ENCODE measurements around the gene IL4I1.

The IL4I1 gene

DNA sequence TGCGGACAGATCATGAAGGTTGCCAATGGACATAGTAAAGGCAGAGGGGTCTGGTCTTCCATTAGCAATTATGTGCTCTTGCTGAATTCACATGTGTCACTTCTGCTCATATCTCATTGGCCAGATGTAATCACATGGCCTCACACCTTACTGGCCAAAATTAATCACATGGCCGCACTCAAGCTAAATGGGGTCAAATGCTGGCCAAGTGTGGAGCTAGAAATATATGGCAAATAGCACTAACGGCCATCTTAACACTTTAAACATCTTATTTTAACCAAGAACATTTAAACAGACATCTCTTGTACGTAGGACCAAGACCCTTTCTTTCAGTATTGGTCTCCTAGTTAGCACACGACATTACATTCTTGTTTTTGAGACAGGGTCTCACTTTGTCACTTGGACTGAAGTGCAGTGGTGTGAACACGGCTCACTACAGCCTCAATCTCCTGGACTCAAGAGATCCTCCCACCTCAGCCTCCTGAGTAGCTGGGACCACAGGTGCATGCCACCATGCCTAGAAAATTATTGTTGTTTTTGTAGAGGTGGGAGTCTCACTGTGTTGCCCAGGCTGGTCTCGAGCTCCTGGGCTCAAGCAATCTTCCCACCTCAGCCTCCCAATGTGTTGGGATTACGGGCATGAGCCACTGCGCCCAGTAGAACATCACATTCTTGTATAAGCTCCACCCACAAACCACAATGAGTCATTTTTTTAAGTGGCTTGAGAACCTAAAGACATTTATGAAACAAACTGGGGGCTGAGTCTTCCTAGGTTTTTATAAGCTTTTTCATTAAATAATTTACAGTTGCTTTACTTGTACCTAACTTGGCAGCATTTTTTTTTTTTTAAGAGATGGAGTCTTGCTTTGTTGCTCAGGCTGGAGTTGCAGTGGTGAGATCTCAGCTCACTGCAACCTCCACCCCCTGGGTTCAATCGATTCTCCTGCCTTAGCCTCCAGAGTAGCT, 48.7 kb downstream of the IL4I1 start:
- CTCF ChIA-PET = no interaction called here
- no peak for DNase-seq (ENCODE audit: extremely low spot score)
- TF ChIP-seq, protein P1, sequence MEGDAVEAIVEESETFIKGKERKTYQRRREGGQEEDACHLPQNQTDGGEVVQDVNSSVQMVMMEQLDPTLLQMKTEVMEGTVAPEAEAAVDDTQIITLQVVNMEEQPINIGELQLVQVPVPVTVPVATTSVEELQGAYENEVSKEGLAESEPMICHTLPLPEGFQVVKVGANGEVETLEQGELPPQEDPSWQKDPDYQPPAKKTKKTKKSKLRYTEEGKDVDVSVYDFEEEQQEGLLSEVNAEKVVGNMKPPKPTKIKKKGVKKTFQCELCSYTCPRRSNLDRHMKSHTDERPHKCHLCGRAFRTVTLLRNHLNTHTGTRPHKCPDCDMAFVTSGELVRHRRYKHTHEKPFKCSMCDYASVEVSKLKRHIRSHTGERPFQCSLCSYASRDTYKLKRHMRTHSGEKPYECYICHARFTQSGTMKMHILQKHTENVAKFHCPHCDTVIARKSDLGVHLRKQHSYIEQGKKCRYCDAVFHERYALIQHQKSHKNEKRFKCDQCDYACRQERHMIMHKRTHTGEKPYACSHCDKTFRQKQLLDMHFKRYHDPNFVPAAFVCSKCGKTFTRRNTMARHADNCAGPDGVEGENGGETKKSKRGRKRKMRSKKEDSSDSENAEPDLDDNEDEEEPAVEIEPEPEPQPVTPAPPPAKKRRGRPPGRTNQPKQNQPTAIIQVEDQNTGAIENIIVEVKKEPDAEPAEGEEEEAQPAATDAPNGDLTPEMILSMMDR (IDR thresholded peaks at IDR 0.05; ENCODE audit: control extremely low read depth, extremely low read depth, low read depth, missing control alignments) = no peak
- POLR2A ChIA-PET = interaction anchor here (0.6 kb wide), 1 partner anchor 161 kb away, joined by 3 read pairs; no protein-coding TSS in a partner anchor

DNA sequence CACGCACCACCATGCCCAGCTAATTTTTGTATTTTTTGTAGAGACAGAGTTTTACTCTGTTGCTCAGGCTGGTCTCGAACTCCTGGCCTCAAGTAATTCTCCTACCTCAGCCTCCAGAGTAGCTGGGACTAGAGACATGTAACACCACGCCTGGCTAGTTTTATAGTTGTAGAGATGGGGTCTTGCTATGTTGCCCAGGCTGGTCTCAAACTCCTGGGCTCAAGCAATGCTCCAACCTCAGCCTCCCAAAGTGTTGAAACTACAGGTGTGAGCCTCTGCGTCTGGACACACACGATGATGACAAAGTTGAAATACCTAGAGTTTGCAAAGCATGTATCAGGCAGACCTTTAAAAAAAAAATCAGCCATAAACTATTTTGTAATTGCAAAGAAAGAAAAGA, 50.3 kb downstream of the IL4I1 start:
- DNase-seq (ENCODE audit: extremely low spot score) = no peak
- ChIA-PET CTCF (no interaction called here), POLR2A (no interaction called here)
- TF ChIP-seq, protein P1 (IDR thresholded peaks at IDR 0.05; ENCODE audit: control extremely low read depth, extremely low read depth, low read depth, missing control alignments) = no peak

DNA sequence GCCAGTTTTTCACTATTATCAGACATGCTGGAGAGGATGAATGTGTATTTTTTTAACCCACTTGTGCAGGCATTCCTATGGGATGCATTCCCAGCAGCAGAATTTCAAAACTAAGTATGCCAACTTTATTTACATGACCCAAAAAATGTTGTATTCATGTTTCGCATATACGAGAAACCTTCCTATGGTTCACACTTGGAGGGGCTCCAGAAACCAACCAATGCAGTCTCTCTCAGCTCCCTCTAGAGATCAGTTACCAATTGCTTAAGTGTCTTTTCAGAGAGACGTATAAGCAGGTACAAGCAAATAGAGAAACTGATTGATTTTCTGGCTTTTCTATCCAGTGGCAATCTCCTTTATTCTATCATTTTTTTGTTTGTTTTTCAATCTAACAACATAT, 51.3 kb downstream of the IL4I1 start:
- POLR2A ChIA-PET = interaction anchor here (0.6 kb wide), 1 partner anchor 149 kb away, joined by 4 read pairs; no protein-coding TSS in a partner anchor
- TF ChIP-seq, protein P1 (IDR thresholded peaks at IDR 0.05; ENCODE audit: control extremely low read depth, extremely low read depth, low read depth, missing control alignments) = no peak
- CTCF ChIA-PET = no interaction called here
- no peak for DNase-seq (ENCODE audit: extremely low spot score)

DNA sequence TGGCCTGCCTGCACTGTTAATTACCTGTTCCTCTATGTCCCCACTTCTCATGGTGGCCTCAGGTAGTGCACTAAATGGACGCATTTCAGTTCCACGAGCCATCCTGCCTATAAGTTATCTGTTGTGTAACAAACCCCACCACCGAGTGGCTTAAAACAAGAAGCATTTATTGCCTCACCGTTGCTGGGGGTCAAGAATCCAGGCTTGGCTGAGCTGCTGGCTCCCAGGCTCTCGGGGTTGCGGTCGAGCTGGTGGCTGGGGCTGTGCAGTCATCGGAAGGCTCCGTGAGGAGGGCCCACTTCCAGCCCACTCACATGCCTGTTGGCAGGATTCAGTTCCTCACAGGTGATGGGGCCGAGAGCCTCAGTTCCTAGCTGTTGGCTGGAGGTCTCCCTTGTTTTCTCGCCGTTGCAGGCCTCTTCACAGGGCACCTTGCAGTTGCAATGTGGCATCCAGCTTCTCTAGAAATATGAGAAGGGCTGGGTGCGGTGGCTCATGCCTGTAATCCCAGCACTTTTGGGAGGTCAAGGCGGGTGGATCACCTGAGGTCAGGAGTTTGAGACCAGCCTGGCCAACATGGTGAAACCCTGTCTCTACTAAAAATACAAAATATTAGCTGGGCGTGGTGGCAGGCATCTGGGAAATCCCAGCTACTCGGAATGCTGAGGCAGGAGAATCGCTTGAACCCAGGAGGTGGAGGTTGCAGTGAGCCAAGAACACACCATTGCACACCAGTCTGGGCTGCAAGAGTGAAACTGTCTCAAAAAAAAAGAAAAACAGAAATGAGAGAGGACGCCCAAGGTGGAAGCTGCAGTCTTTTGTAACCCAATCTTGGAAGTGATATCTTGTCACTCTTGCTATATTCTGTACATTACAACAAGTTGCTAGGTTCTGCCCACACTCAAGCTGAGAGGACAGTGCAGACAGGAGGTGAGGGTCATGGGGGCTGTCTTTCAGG, 52.3 kb downstream of the IL4I1 start:
- TF ChIP-seq, protein P1 (IDR thresholded peaks at IDR 0.05; ENCODE audit: control extremely low read depth, extremely low read depth, low read depth, missing control alignments) = no peak
- DNase-seq (ENCODE audit: extremely low spot score) = no peak
- ChIA-PET POLR2A (interaction anchor here (0.6 to 0.7 kb wide), 2 partner anchors 148 to 1002 kb away, joined by 4 to 7 read pairs; no protein-coding TSS in a partner anchor), CTCF (interaction anchor here (0.8 kb wide), 1 partner anchor 21 kb away, joined by 3 read pairs; no protein-coding TSS in a partner anchor)

DNA sequence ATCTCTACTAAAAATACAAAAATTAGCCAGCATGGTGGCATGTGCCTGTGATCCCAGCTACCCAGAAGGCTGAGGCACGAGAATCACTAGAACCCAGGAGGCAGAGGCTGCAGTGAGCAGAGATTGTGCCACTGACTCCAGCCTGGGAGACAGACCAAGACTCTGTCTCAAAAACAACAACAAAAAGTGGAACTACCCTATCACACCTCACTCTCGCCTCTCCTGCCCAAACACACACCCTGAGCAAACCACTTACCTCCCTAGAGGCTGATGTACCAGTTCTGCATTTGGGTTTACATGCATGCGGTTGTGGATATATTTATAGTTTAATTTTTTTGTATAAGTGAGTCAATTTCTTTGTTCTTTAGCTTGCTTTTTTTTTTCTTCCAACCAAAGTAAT, 53.4 kb downstream of the IL4I1 start:
- CTCF ChIA-PET = no interaction called here
- TF ChIP-seq, protein P1 (IDR thresholded peaks at IDR 0.05; ENCODE audit: control extremely low read depth, extremely low read depth, low read depth, missing control alignments) = no peak
- DNase-seq (ENCODE audit: extremely low spot score) = peak; percentile 52
- POLR2A ChIA-PET = no interaction called here

DNA sequence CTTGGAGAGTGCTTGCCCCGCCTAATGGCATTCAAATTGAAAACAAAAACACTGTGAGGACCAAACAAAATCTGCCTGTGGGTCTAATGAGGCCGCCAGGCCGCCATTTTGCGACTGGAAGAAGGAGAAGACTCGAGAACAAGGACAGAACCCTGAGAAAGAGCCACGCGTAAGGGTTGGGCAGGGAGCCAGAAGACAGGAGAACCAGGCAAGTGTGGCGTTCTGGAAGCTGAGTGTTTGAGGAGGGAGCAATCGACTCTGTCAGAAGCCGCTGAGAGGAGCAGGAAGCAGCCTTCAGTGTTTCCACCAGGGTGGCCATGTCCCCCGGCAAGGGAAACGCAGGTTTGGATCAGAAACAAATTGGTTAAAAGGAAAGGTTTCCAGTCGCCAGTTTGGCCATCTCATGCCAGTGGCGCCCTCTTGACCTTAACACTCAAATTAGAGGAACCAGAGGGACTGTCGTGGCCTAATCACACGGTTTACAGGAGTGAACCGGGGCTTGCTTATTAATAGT, 55.9 kb downstream of the IL4I1 start:
- DNase-seq (ENCODE audit: extremely low spot score) = no peak
- ChIA-PET CTCF (no interaction called here), POLR2A (no interaction called here)
- TF ChIP-seq, protein P1 (IDR thresholded peaks at IDR 0.05; ENCODE audit: control extremely low read depth, extremely low read depth, low read depth, missing control alignments) = no peak
